RCC 7860 (cell line): ENCODE measurements around the gene CCDC183.
A peak's percentile ranks its signal among the peaks of the same experiment; 100 is the strongest.

Experiments used
- DNase-seq: peaks from one replicate; pipeline ENCODE4 v3.0.0-alpha.2; 2015; ENCODE audit warnings: low spot score
- FAIRE-seq: peaks from 2 replicates; lab custom pipeline; 2012; peaks lifted over from hg19 to GRCh38; lab: Jason Lieb, UNC

Gene CCDC183

GRCh38 chr9:136847826-136848392 lies 51.8 kb downstream of the CCDC183 start:
- peak; percentile 52 for FAIRE-seq
- DNase-seq, result peak; percentile 81

DNA sequence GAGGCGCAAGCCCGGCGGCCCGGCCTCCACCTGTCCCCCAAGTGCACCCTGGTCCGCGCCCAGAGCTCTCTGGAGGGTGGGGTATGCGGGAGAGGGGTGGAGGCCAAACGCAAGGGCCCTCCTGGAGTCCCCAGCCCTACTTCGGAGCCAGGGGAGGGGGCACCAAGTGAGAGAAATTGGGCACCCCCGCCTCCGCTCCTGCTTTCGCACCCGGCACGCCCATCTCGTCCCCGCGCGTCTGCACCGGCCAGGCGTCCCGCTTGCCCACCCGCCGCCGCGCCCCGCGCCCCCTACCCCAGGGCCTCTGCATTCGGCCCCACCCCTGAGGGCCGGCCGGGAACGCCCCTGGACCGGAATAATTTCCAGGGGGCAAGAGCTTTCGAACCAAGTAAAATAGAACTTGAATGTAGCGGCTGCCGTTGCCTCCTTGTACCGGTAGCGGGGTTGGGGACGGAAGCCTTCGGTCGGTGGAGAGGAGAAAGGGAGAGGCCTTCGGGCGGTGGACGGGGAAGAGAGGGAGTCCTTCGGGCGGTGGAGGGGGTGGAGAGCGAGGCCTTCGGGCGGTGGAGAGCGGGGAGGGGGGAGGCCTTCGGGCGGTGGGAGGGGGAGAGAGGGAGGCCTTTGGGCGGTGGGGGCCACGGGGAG lies 52.4 kb downstream of the CCDC183 start:
- no peak for DNase-seq
- FAIRE-seq, result no peak

DNA sequence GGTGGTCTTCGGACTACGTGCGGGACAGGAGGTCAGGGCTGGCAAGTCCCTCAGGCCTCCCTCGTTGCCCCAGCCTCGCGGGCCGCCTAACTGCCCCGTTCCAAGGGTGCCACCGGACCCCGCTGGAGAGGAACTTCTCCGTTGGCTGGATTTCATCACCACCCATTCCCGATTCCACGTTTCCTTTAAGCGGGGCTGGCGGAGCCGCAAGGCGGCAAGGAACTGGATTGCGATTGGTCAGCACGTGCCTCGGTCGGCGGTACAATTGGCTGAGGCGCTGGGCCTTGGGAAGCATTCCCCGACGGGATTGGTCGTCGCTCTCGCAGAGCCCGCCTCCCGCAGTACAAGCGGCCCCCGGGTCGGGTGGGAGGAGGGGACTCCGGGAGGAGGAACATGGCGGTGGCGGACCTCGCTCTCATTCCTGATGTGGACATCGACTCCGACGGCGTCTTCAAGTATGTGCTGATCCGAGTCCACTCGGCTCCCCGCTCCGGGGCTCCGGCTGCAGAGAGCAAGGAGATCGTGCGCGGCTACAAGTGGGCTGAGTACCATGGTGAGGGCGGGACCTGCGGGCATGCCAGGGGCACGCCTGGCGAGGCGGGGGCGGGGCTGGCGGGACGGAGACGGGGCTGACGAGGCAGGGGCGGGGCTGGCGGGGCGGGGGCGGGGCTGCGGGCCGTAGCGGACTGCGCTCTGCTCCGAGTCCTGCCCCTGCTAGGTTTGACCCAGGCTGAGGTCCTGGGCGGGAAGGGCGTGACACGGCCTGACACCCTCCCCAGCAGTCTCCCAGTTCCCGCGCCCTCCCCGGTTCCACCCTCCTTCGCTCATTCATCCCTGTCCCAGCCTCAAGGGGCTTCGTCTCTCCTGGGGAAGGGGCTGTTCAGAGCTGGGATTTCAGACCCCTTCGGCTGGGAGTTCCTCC lies 53.2 kb downstream of the CCDC183 start, which contains the start of gene PHPT1:
TSS of gene PHPT1 (plus strand) at position 372 of the 922 bp plus-strand sequence. CDS start at position 394, 22 bp downstream.
- peak; percentile 91 for FAIRE-seq

GRCh38 chr9:136849960-136850865 lies 54.1 kb downstream of the CCDC183 start:
- no peak for FAIRE-seq
- DNase-seq, result no peak

More for the DNA sequence above, 53.2 kb downstream of the CCDC183 start, which contains the start of gene PHPT1:
- DNase-seq, result peak; percentile 98

- DNase-seq (no peak), FAIRE-seq (no peak)
These were observed 55.0 kb downstream of the CCDC183 start for GRCh38 chr9:136850866-136851775.

GRCh38 chr9:136851941-136852663 lies 56.0 kb downstream of the CCDC183 start, which contains the start of gene MAMDC4:
TSS of gene MAMDC4 (plus strand) at chr9:136852346. CDS start at chr9:136852417, 71 bp downstream.
- FAIRE-seq, result no peak
- DNase-seq, result no peak

- no peak for FAIRE-seq
These were observed 56.8 kb downstream of the CCDC183 start for GRCh38 chr9:136852664-136853595.

DNA sequence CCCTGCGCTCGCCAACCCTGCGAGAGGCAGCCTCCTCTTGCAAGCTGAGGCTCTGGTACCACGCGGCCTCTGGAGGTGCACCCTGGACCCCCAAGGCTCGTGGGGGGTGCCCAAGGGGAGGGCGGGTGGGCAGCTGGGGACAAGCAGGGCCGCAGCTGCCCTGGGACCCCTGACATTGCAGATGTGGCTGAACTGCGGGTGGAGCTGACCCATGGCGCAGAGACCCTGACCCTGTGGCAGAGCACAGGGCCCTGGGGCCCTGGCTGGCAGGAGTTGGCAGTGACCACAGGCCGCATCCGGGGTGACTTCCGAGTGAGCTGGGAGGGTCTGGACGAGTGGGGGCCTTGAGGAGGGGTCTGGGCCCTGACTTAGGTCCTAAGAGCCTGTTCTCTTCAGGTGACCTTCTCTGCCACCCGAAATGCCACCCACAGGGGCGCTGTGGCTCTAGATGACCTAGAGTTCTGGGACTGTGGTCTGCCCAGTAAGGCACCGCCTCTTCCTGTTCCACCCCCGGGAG lies 57.5 kb downstream of the CCDC183 start:
- DNase-seq (no peak), FAIRE-seq (no peak)

More at GRCh38 chr9:136852664-136853595, 56.8 kb downstream of the CCDC183 start:
- no peak for DNase-seq

GRCh38 chr9:136854113-136854841 lies 58.1 kb downstream of the CCDC183 start:
- FAIRE-seq, result no peak
- DNase-seq, result no peak

- DNase-seq (no peak), FAIRE-seq (no peak)
These were observed 58.8 kb downstream of the CCDC183 start for GRCh38 chr9:136854842-136855460.

- no peak for FAIRE-seq
- DNase-seq, result no peak
These were observed 59.4 kb downstream of the CCDC183 start for GRCh38 chr9:136855461-136856078.

DNA sequence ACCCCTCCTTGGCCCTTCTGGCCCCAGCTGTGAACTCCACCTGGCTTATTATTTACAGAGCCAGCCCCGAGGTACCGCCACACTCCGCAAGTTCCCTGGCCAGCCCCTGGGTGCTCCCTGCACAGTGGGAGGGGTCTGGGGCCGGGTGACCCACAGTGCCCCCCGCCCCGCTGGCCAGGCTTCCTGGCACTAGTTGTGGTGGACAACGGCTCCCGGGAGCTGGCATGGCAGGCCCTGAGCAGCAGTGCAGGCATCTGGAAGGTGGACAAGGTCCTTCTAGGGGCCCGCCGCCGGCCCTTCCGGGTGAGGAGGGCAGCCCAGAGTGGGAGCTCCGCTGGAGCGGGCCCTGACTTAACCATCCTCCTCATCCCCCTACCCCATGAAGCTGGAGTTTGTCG lies 59.9 kb downstream of the CCDC183 start:
- no peak for FAIRE-seq
- DNase-seq, result no peak

- FAIRE-seq (no peak), DNase-seq (no peak)
These were observed 60.5 kb downstream of the CCDC183 start for GRCh38 chr9:136856541-136857141.

GRCh38 chr9:136857166-136857565 lies 61.0 kb downstream of the CCDC183 start:
- FAIRE-seq, result no peak
- no peak for DNase-seq
